Measurements from ENCODE around the gene MUC16. TPM values are rescaled to one million over a fixed set of nuclear protein-coding genes. Genes with fewer than 3 reads are reported as not detected.

The MUC16 gene
- total RNA-seq, 1 donor from 2014 or later = not detected

GRCh38 chr19:9039728-9040127 lies 29.5 kb upstream of the MUC16 start:
- intact Hi-C loops (cut with micrococcal nuclease) = no loop called here
- no peak overlapping the region for H3K4me3 Mint-ChIP-seq
- no peaks in the 10 kb centered on the region for H3K9me3 Mint-ChIP-seq
- no peaks in the 10 kb centered on the region for H3K4me1 Mint-ChIP-seq (ENCODE audit: low read depth)
- no peaks in the 10 kb centered on the region for H3K27me3 Mint-ChIP-seq (ENCODE audit: insufficient read depth)
- H3K36me3 Mint-ChIP-seq (ENCODE audit: low read depth) = no peaks in the 10 kb centered on the region
- no peak overlapping the region for H3K27ac Mint-ChIP-seq
- no peak for DNase-seq (ENCODE audit: low spot score)

GRCh38 chr19:9037400-9038062 lies 27.3 kb upstream of the MUC16 start:
- Mint-ChIP-seq H3K27ac (no peak overlapping the region), H3K4me3 (no peak overlapping the region), H3K36me3 (ENCODE audit: low read depth) (no peaks in the 10 kb centered on the region), H3K4me1 (ENCODE audit: low read depth) (no peaks in the 10 kb centered on the region), H3K27me3 (ENCODE audit: insufficient read depth) (no peaks in the 10 kb centered on the region), H3K9me3 (no peaks in the 10 kb centered on the region)
- intact Hi-C loops (cut with micrococcal nuclease) = no loop called here
- DNase-seq (ENCODE audit: low spot score) = no peak

- H3K27me3 Mint-ChIP-seq (ENCODE audit: insufficient read depth) = no peaks in the 10 kb centered on the region
These were observed 22.0 kb upstream of the MUC16 start for GRCh38 chr19:9032136-9032631.

GRCh38 chr19:9018163-9018875 lies 8.1 kb upstream of the MUC16 start:
- H3K9me3 Mint-ChIP-seq = peaks cover 5% of the 10 kb centered on the region
- no peaks in the 10 kb centered on the region for H3K36me3 Mint-ChIP-seq (ENCODE audit: low read depth)
- H3K4me1 Mint-ChIP-seq (ENCODE audit: low read depth) = no peaks in the 10 kb centered on the region
- no peak overlapping the region for H3K4me3 Mint-ChIP-seq
- DNase-seq (ENCODE audit: low spot score) = no peak
- no peak overlapping the region for H3K27ac Mint-ChIP-seq
- intact Hi-C loops (cut with micrococcal nuclease) = no loop called here
- peaks cover 2% of the 10 kb centered on the region for H3K27me3 Mint-ChIP-seq (ENCODE audit: insufficient read depth)

More at GRCh38 chr19:9032136-9032631, 22.0 kb upstream of the MUC16 start:
- H3K9me3 Mint-ChIP-seq = no peaks in the 10 kb centered on the region
- no peak overlapping the region for H3K27ac Mint-ChIP-seq
- no peaks in the 10 kb centered on the region for H3K4me1 Mint-ChIP-seq (ENCODE audit: low read depth)
- H3K4me3 Mint-ChIP-seq = no peak overlapping the region
- H3K36me3 Mint-ChIP-seq (ENCODE audit: low read depth) = no peaks in the 10 kb centered on the region
- intact Hi-C loops (cut with micrococcal nuclease) = no loop called here
- DNase-seq (ENCODE audit: low spot score) = no peak

DNA sequence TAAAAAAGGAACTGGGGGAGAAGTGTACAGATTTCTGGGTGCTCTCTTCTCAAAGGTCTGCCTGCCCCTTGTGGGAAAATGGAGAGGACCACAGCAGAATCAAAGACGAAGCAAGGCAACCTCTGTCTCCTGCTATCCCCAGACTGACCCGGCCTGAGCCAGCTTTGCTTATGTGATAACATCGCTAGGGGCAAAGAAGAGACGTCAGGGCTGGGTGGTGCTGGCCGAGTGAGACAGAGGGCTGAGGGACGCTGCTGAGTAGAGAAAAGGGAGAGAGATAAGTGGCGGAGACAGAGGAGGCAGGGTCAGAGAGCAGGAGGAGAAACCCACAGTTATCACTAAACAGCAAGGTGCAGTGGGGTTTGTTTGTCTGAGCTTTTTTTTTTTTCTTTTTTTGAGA lies 4.6 kb upstream of the MUC16 start:
- H3K27me3 Mint-ChIP-seq (ENCODE audit: insufficient read depth) = no peaks in the 10 kb centered on the region
- intact Hi-C loops (cut with micrococcal nuclease) = no loop called here
- DNase-seq (ENCODE audit: low spot score) = no peak
- H3K9me3 Mint-ChIP-seq = peaks cover 5% of the 10 kb centered on the region
- no peak overlapping the region for H3K4me3 Mint-ChIP-seq
- no peaks in the 10 kb centered on the region for H3K4me1 Mint-ChIP-seq (ENCODE audit: low read depth)
- no peak overlapping the region for H3K27ac Mint-ChIP-seq
- H3K36me3 Mint-ChIP-seq (ENCODE audit: low read depth) = no peaks in the 10 kb centered on the region

- no peaks in the 10 kb centered on the region for H3K36me3 Mint-ChIP-seq (ENCODE audit: low read depth)
- DNase-seq (ENCODE audit: low spot score) = no peak
- no peaks in the 10 kb centered on the region for H3K4me1 Mint-ChIP-seq (ENCODE audit: low read depth)
- no peak overlapping the region for H3K27ac Mint-ChIP-seq
- H3K9me3 Mint-ChIP-seq = peaks cover 5% of the 10 kb centered on the region
- no peaks in the 10 kb centered on the region for H3K27me3 Mint-ChIP-seq (ENCODE audit: insufficient read depth)
- intact Hi-C loops (cut with micrococcal nuclease) = no loop called here
- no peak overlapping the region for H3K4me3 Mint-ChIP-seq
These were observed 3.8 kb upstream of the MUC16 start for GRCh38 chr19:9013988-9014387.

- H3K27ac Mint-ChIP-seq = no peak overlapping the region
These were observed 1.7 kb upstream of the MUC16 start for GRCh38 chr19:9011875-9012274.

DNA sequence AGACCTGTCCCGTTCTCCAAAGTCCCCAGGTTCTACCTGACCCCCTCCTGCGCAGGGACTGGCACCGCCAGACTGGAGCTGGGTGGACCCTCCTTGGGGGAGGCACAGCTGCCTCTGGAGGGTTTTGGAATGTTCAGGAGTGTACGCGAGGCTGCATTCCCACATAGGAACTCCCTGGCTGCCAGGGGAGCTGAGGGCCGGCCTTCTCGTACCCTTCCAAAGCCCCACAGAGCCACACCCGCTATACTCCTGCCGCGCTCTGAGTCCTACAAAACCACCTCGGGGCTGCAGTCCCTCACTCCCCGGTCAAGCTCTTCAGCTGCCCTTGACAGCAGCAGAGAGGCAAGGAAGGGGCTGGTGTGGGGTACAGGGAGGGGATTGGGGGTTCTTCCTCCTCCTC lies 484 bp upstream of the MUC16 start:
- no peaks in the 10 kb centered on the region for H3K36me3 Mint-ChIP-seq (ENCODE audit: low read depth)
- no peaks in the 10 kb centered on the region for H3K4me1 Mint-ChIP-seq (ENCODE audit: low read depth)
- intact Hi-C loops (cut with micrococcal nuclease) = no loop called here
- peaks cover 5% of the 10 kb centered on the region for H3K9me3 Mint-ChIP-seq
- no peaks in the 10 kb centered on the region for H3K27me3 Mint-ChIP-seq (ENCODE audit: insufficient read depth)
- DNase-seq (ENCODE audit: low spot score) = no peak
- H3K4me3 Mint-ChIP-seq = no peak overlapping the region
- H3K27ac Mint-ChIP-seq = no peak overlapping the region

More at GRCh38 chr19:9011875-9012274, 1.7 kb upstream of the MUC16 start:
- no peaks in the 10 kb centered on the region for H3K27me3 Mint-ChIP-seq (ENCODE audit: insufficient read depth)
- DNase-seq (ENCODE audit: low spot score) = no peak
- H3K4me1 Mint-ChIP-seq (ENCODE audit: low read depth) = no peaks in the 10 kb centered on the region
- H3K36me3 Mint-ChIP-seq (ENCODE audit: low read depth) = no peaks in the 10 kb centered on the region
- intact Hi-C loops (cut with micrococcal nuclease) = no loop called here
- H3K4me3 Mint-ChIP-seq = no peak overlapping the region
- peaks cover 5% of the 10 kb centered on the region for H3K9me3 Mint-ChIP-seq

- no peaks in the 10 kb centered on the region for H3K27me3 Mint-ChIP-seq (ENCODE audit: insufficient read depth)
- intact Hi-C loops (cut with micrococcal nuclease) = no loop called here
- H3K9me3 Mint-ChIP-seq = peaks cover 6% of the 10 kb centered on the region
- no peak overlapping the region for H3K4me3 Mint-ChIP-seq
- H3K27ac Mint-ChIP-seq = no peak overlapping the region
- DNase-seq (ENCODE audit: low spot score) = no peak
- no peaks in the 10 kb centered on the region for H3K4me1 Mint-ChIP-seq (ENCODE audit: low read depth)
- H3K36me3 Mint-ChIP-seq (ENCODE audit: low read depth) = no peaks in the 10 kb centered on the region
These were observed 778 bp downstream of the MUC16 start for GRCh38 chr19:9009431-9009830.

- no peaks in the 10 kb centered on the region for H3K27me3 Mint-ChIP-seq (ENCODE audit: insufficient read depth)
- H3K27ac Mint-ChIP-seq = no peak overlapping the region
- no peaks in the 10 kb centered on the region for H3K4me1 Mint-ChIP-seq (ENCODE audit: low read depth)
- H3K36me3 Mint-ChIP-seq (ENCODE audit: low read depth) = no peaks in the 10 kb centered on the region
- H3K4me3 Mint-ChIP-seq = no peak overlapping the region
- intact Hi-C loops (cut with micrococcal nuclease) = no loop called here
- H3K9me3 Mint-ChIP-seq = peaks cover 5% of the 10 kb centered on the region
- no peak for DNase-seq (ENCODE audit: low spot score)
These were observed 1.5 kb downstream of the MUC16 start for GRCh38 chr19:9008667-9009066.

GRCh38 chr19:9000933-9001332 lies 9.3 kb downstream of the MUC16 start:
- Mint-ChIP-seq H3K27me3 (ENCODE audit: insufficient read depth) (no peaks in the 10 kb centered on the region), H3K4me1 (ENCODE audit: low read depth) (no peaks in the 10 kb centered on the region), H3K27ac (no peak overlapping the region), H3K4me3 (no peak overlapping the region), H3K9me3 (peaks cover 19% of the 10 kb centered on the region), H3K36me3 (ENCODE audit: low read depth) (no peaks in the 10 kb centered on the region)
- no peak for DNase-seq (ENCODE audit: low spot score)
- intact Hi-C loops (cut with micrococcal nuclease) = no loop called here

- no peaks in the 10 kb centered on the region for H3K9me3 Mint-ChIP-seq
- intact Hi-C loops (cut with micrococcal nuclease) = loop anchor here (5.0 kb wide), 1 partner anchor 336 kb away; no protein-coding TSS in a partner anchor
These were observed 22.0 kb downstream of the MUC16 start for GRCh38 chr19:8988204-8988603.

DNA sequence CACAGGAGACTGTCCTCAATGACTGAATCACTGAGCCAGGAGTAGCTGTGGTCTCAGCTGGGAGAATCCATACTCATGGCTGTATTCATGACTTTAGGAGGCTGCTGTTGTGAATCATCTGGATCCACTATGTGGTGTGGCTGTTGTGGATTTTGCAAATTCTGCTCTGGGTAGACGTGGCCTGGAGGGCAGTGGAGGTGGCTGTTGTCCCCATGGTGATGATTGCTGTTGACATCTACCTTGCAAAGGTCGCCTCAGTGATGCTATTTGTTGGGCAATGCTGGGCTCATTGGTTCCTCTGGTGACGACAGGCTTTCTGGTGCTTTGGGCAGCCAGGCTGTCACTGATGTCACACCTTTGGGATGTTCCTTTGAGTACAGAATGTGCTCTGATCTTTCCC lies 23.9 kb downstream of the MUC16 start:
- Mint-ChIP-seq H3K27me3 (ENCODE audit: insufficient read depth) (no peaks in the 10 kb centered on the region), H3K27ac (no peak overlapping the region), H3K4me3 (no peak overlapping the region)

More at GRCh38 chr19:8988204-8988603, 22.0 kb downstream of the MUC16 start:
- DNase-seq (ENCODE audit: low spot score) = no peak
- Mint-ChIP-seq H3K36me3 (ENCODE audit: low read depth) (no peaks in the 10 kb centered on the region), H3K4me1 (ENCODE audit: low read depth) (no peaks in the 10 kb centered on the region), H3K4me3 (no peak overlapping the region), H3K27ac (no peak overlapping the region), H3K27me3 (ENCODE audit: insufficient read depth) (no peaks in the 10 kb centered on the region)

More for the DNA sequence above, 23.9 kb downstream of the MUC16 start:
- Mint-ChIP-seq H3K4me1 (ENCODE audit: low read depth) (no peaks in the 10 kb centered on the region), H3K36me3 (ENCODE audit: low read depth) (no peaks in the 10 kb centered on the region), H3K9me3 (peaks cover 5% of the 10 kb centered on the region)
- intact Hi-C loops (cut with micrococcal nuclease) = loop anchor here (5.0 kb wide), 1 partner anchor 334 kb away; no protein-coding TSS in a partner anchor
- DNase-seq (ENCODE audit: low spot score) = no peak
